Posterior vena cava (tissue), 2 donors: ENCODE measurements around the gene COL17A1. TPM values are rescaled to one million over a fixed set of nuclear protein-coding genes. Genes with fewer than 3 reads are reported as not detected.

Experiments used
- microRNA-seq, 2 donors: library from miRNA; unstranded; fragments of <30 nt; microRNA quantifications; one replicate each; pipeline ENCODE4 v1.2.0, GENCODE V29; 2020 to 2021; ENCODE audit warnings: borderline microRNAs expressed in 2 of 2
- total RNA-seq, 2 donors: library from RNA; stranded (reverse); fragmentation: NEBNext Ultra II Directional; extraction: Animal tissue kit (Norgen Biotek cat#: 25700); gene quantifications; one replicate each; pipeline ENCODE4 v1.2.1, GENCODE V29; 2021
- donor health status: DM: yes; HTN: yes; CAD: no.
- donor health status: DM: yes; HTN: yes; CAD: no.

COL17A1 gene
- total RNA-seq, 2 donors from 2014 or later = 0.48 to 0.88 TPM

Small RNA genes within 50 kb of the gene (microRNA-seq; reads per million reads assigned to microRNA genes)
- 0 reads per million in 2 donors for gene MIR936

Other genes with a start within 250 kb of the COL17A1 start
- 10 to 100 TPM; 62.6 to 93.6 TPM for gene SH3PXD2A, start 230.3 kb downstream of the COL17A1 start, total RNA-seq
- gene STN1, start 167.7 kb downstream of the COL17A1 start, total RNA-seq = 10 to 100 TPM; 18.2 to 18.6 TPM
- gene SLK, start 118.7 kb downstream of the COL17A1 start, total RNA-seq = 10 to 100 TPM; 45.3 to 71.0 TPM
- gene SFR1, start 36.3 kb upstream of the COL17A1 start, total RNA-seq = 1 to 10 TPM; 7.6 to 9.2 TPM
- under 1 TPM; 0.24 to 0.28 TPM for gene CFAP43, start 146.5 kb upstream of the COL17A1 start, total RNA-seq
- gene GSTO1, start 169.0 kb upstream of the COL17A1 start, total RNA-seq = 100 to 1,000 TPM in 1 of 2 donors, 10 to 100 TPM in 1; 81.8 to 117 TPM
- 1 to 10 TPM in 1 of 2 donors, under 1 TPM in 1; 0.48 to 1.9 TPM for gene GSTO2, start 183.3 kb upstream of the COL17A1 start, total RNA-seq